Measurements from ENCODE around the gene ECT2. TPM values are rescaled to one million over a fixed set of nuclear protein-coding genes. Genes with fewer than 3 reads are reported as not detected.
"Not testable (repeated sequence)": the region's sequence is repeated elsewhere in the genome, so short reads cannot be mapped to it uniquely, and the experiment has no call there.

Gene ECT2
- total RNA-seq, 2 experiments from 2014 or later: 51.5 to 66.1 TPM

DNA sequence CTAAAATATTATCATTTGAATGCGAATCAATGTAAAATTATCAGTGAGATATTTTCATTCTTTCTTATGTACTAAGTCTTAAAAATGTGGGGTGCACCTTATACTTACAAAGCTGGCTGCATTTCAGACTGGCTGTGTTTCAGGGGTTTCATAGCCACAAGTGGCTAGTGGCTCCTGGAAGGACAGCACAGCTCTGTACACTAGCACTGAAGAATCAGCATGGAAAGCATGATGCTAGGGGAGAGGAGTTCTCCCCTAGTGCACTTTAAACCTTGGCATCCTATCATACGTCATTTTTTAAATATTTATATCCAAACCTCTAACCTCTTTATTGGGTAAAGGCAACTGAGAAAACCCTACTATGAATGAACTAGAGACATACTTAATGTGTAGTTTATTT, 66.4 kb downstream of the ECT2 start:
- Histone ChIP-seq H3K79me2 (ENCODE audit: insufficient read depth, low read depth, low read length) (no peaks in the 10 kb centered on the region), H3K9me2 (ENCODE audit: insufficient read depth, low read length) (no peaks in the 10 kb centered on the region), H3K27ac (ENCODE audit: low read depth, low read length, poor library complexity, severe bottlenecking) (no peak overlapping the region), H3K4me1 (ENCODE audit: insufficient read depth, low read length, poor library complexity, severe bottlenecking) (no peaks in the 10 kb centered on the region), H3K4me2 (ENCODE audit: low read length) (no peak overlapping the region), H3K9me3 (ENCODE audit: low read length) (no peaks in the 10 kb centered on the region; the same call in 1 of the 2 replicates), H4K20me1 (ENCODE audit: insufficient read depth, low read length) (no peaks in the 10 kb centered on the region), H3K36me3 (ENCODE audit: insufficient read depth, low read length) (peaks cover 96% of the 10 kb centered on the region), H3K4me3 (ENCODE audit: low read depth, low read length, poor library complexity, severe bottlenecking) (no peak overlapping the region), H2AFZ (ENCODE audit: low read length) (no peak overlapping the region)
- no peak for DNase-seq (ENCODE audit: low spot score)
- intact Hi-C loops (cut with micrococcal nuclease; ENCODE audit: unreplicated experiment): no loop called here
- CTCF ChIA-PET (ENCODE audit: unreplicated experiment): no interaction called here
- BruUV-seq (replicated peaks): no TSS peak
- TF ChIP-seq EZH2phosphoT487 (IDR thresholded peaks at IDR 0.05; ENCODE audit: borderline replicate concordance, low read depth, low read length): no peak
- TF ChIP-seq, protein P1, sequence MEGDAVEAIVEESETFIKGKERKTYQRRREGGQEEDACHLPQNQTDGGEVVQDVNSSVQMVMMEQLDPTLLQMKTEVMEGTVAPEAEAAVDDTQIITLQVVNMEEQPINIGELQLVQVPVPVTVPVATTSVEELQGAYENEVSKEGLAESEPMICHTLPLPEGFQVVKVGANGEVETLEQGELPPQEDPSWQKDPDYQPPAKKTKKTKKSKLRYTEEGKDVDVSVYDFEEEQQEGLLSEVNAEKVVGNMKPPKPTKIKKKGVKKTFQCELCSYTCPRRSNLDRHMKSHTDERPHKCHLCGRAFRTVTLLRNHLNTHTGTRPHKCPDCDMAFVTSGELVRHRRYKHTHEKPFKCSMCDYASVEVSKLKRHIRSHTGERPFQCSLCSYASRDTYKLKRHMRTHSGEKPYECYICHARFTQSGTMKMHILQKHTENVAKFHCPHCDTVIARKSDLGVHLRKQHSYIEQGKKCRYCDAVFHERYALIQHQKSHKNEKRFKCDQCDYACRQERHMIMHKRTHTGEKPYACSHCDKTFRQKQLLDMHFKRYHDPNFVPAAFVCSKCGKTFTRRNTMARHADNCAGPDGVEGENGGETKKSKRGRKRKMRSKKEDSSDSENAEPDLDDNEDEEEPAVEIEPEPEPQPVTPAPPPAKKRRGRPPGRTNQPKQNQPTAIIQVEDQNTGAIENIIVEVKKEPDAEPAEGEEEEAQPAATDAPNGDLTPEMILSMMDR (conservative IDR thresholded peaks at IDR 0.05; ENCODE audit: low read length): no peak
- POLR2A ChIA-PET: interaction anchor here (1.3 to 1.6 kb wide), 2 partner anchors 10 to 16 kb away, joined by 3 to 6 read pairs; no protein-coding TSS in a partner anchor

DNA sequence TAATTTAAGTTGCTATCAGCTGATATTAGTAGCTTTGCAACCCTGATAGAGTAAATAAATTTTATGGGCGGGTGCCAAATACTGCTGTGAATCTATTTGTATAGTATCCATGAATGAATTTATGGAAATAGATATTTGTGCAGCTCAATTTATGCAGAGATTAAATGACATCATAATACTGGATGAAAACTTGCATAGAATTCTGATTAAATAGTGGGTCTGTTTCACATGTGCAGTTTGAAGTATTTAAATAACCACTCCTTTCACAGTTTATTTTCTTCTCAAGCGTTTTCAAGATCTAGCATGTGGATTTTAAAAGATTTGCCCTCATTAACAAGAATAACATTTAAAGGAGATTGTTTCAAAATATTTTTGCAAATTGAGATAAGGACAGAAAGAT, 70.0 kb downstream of the ECT2 start:
- H3K27ac ChIP-seq (ENCODE audit: low read depth, low read length, poor library complexity, severe bottlenecking): no peak overlapping the region
- no peak overlapping the region for H3K4me2 ChIP-seq (ENCODE audit: low read length)
- no peak overlapping the region for H2AFZ ChIP-seq (ENCODE audit: low read length)
- H3K4me3 ChIP-seq (ENCODE audit: low read depth, low read length, poor library complexity, severe bottlenecking): no peak overlapping the region
- BruUV-seq (replicated peaks): TSS peak; percentile 24
- H3K36me3 ChIP-seq (ENCODE audit: insufficient read depth, low read length): peaks cover 86% of the 10 kb centered on the region
- H3K79me2 ChIP-seq (ENCODE audit: insufficient read depth, low read depth, low read length): no peaks in the 10 kb centered on the region
- H3K9me3 ChIP-seq (ENCODE audit: low read length): no peaks in the 10 kb centered on the region; the same call in 1 of the 2 replicates
- H3K4me1 ChIP-seq (ENCODE audit: insufficient read depth, low read length, poor library complexity, severe bottlenecking): peaks cover 4% of the 10 kb centered on the region
- TF ChIP-seq, protein P1 (conservative IDR thresholded peaks at IDR 0.05; ENCODE audit: low read length): no peak
- no peak for TF ChIP-seq EZH2phosphoT487 (IDR thresholded peaks at IDR 0.05; ENCODE audit: borderline replicate concordance, low read depth, low read length)
- CTCF ChIA-PET (ENCODE audit: unreplicated experiment): no interaction called here
- DNase-seq (ENCODE audit: low spot score): no peak
- no peaks in the 10 kb centered on the region for H4K20me1 ChIP-seq (ENCODE audit: insufficient read depth, low read length)
- no peaks in the 10 kb centered on the region for H3K9me2 ChIP-seq (ENCODE audit: insufficient read depth, low read length)
- intact Hi-C loops (cut with micrococcal nuclease; ENCODE audit: unreplicated experiment): no loop called here
- POLR2A ChIA-PET: no interaction called here

DNA sequence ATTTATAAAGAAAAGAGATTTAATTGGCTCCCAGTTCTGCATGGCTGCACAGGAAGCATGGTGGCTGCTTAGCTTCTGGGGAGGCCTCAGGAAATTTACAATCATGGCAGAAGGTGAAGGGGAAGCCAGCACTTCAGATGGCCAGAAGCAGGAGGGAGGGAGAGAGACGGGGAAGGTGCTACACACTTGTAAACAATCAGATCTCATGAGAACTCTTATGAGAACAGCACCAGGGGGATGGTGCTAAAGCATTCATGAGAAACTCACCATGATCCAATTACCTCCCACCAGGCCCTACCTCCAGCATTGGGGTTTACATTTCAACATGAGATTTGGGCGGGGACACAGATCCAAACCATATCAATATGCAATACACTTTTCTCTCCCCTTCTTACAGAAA, 73.7 kb downstream of the ECT2 start:
- H3K4me1 ChIP-seq (ENCODE audit: insufficient read depth, low read length, poor library complexity, severe bottlenecking): peaks cover 4% of the 10 kb centered on the region
- DNase-seq (ENCODE audit: low spot score): no peak
- no peaks in the 10 kb centered on the region for H3K9me2 ChIP-seq (ENCODE audit: insufficient read depth, low read length)
- H3K9me3 ChIP-seq (ENCODE audit: low read length): no peaks in the 10 kb centered on the region; the same call in 1 of the 2 replicates
- peaks cover 61% of the 10 kb centered on the region for H3K36me3 ChIP-seq (ENCODE audit: insufficient read depth, low read length)
- H2AFZ ChIP-seq (ENCODE audit: low read length): no peak overlapping the region
- CTCF ChIA-PET (ENCODE audit: unreplicated experiment): no interaction called here
- no TSS peak for BruUV-seq (replicated peaks)
- H3K4me2 ChIP-seq (ENCODE audit: low read length): no peak overlapping the region
- intact Hi-C loops (cut with micrococcal nuclease; ENCODE audit: unreplicated experiment): no loop called here
- H3K79me2 ChIP-seq (ENCODE audit: insufficient read depth, low read depth, low read length): no peaks in the 10 kb centered on the region
- no peak overlapping the region for H3K27ac ChIP-seq (ENCODE audit: low read depth, low read length, poor library complexity, severe bottlenecking)
- POLR2A ChIA-PET: interaction anchor here (1.1 kb wide), 1 partner anchor 19 kb away, joined by 6 read pairs; no protein-coding TSS in a partner anchor
- no peak overlapping the region for H3K4me3 ChIP-seq (ENCODE audit: low read depth, low read length, poor library complexity, severe bottlenecking)
- TF ChIP-seq EZH2phosphoT487 (IDR thresholded peaks at IDR 0.05; ENCODE audit: borderline replicate concordance, low read depth, low read length): no peak
- TF ChIP-seq, protein P1 (conservative IDR thresholded peaks at IDR 0.05; ENCODE audit: low read length): no peak
- no peaks in the 10 kb centered on the region for H4K20me1 ChIP-seq (ENCODE audit: insufficient read depth, low read length)

DNA sequence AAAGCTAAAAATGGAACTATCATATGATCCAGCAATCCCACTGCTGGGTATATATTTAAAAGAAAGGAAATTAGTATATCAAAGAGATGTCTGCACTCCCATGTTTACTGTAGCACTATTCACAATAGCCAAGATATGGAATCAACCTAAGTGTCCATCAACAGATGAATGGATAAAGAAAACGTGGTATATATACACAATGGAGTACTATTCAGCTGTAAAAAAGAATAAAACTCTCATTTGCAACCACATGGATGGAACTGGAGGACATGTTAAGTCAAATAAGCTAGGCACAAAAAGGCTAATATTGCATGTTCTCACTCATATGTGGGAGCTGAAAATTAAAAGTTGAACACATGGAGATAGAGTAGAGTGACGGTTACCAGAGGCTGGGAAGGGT, 76.7 kb downstream of the ECT2 start:
- H3K4me2 ChIP-seq (ENCODE audit: low read length); H3K4me3 ChIP-seq (ENCODE audit: low read depth, low read length, poor library complexity, severe bottlenecking); H2AFZ ChIP-seq (ENCODE audit: low read length); DNase-seq (ENCODE audit: low spot score); BruUV-seq (replicated peaks); H3K79me2 ChIP-seq (ENCODE audit: insufficient read depth, low read depth, low read length); intact Hi-C loops (cut with micrococcal nuclease; ENCODE audit: unreplicated experiment); H3K9me3 ChIP-seq (ENCODE audit: low read length); H3K9me2 ChIP-seq (ENCODE audit: insufficient read depth, low read length); CTCF ChIA-PET (ENCODE audit: unreplicated experiment); H3K4me1 ChIP-seq (ENCODE audit: insufficient read depth, low read length, poor library complexity, severe bottlenecking); H4K20me1 ChIP-seq (ENCODE audit: insufficient read depth, low read length); H3K27ac ChIP-seq (ENCODE audit: low read depth, low read length, poor library complexity, severe bottlenecking): not testable (repeated sequence)
- POLR2A ChIA-PET: interaction anchor here (1.3 kb wide), 1 partner anchor 9 kb away, joined by 6 read pairs; no protein-coding TSS in a partner anchor
- H3K36me3 ChIP-seq (ENCODE audit: insufficient read depth, low read length): peaks cover 31% of the 10 kb centered on the region

Measured in OCI-LY7 (cell line).